ENCODE results near the gene TFDP2. TPM values are rescaled to one million over a fixed set of nuclear protein-coding genes. Genes with fewer than 3 reads are reported as not detected.

The TFDP2 gene
- total and polyA plus RNA-seq, 10 of the 15 experiments (the other 5 are each of a cell fraction or from before 2014, with no cell fraction given), result 28.3 to 100 (median 49.7) TPM

DNA sequence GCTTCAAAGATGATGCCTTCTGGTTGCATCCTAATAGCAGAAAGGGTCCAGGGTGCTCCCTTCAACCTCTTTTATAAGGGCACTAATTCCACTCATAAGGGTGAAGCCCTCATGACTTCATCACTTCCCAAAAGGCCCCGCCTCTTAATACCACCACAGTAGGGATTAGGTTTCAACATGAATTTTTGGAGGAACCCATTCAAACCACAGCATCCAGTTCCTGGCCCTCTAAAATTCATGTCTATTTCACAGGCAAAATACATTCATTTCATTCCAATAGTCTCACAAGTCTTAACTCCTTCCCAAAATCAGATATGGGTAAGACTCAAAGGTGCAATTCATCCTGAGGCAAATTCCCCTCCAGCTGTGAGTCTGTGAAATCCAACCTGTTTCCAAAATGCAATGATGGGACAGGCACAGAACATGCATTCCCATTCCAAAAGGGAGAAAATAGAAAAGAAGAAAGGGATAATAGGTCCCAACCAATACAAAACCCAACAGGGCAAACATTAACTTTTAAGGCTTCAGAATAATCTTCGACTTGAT, 148.9 kb downstream of the TFDP2 start:
- POLR2A ChIA-PET, result no interaction called here
- TF ChIP-seq, protein P1, sequence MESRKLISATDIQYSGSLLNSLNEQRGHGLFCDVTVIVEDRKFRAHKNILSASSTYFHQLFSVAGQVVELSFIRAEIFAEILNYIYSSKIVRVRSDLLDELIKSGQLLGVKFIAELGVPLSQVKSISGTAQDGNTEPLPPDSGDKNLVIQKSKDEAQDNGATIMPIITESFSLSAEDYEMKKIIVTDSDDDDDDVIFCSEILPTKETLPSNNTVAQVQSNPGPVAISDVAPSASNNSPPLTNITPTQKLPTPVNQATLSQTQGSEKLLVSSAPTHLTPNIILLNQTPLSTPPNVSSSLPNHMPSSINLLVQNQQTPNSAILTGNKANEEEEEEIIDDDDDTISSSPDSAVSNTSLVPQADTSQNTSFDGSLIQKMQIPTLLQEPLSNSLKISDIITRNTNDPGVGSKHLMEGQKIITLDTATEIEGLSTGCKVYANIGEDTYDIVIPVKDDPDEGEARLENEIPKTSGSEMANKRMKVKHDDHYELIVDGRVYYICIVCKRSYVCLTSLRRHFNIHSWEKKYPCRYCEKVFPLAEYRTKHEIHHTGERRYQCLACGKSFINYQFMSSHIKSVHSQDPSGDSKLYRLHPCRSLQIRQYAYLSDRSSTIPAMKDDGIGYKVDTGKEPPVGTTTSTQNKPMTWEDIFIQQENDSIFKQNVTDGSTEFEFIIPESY (IDR thresholded peaks at IDR 0.05), result no peak
- no peak for TF ChIP-seq SRF (IDR thresholded peaks at IDR 0.05; ENCODE audit: low read depth in 2 of 2, low read length in 2 of 2)
- no peak for TF ChIP-seq GABPA (IDR thresholded peaks at IDR 0.05; ENCODE audit: low read depth)
- TF ChIP-seq, protein P2, sequence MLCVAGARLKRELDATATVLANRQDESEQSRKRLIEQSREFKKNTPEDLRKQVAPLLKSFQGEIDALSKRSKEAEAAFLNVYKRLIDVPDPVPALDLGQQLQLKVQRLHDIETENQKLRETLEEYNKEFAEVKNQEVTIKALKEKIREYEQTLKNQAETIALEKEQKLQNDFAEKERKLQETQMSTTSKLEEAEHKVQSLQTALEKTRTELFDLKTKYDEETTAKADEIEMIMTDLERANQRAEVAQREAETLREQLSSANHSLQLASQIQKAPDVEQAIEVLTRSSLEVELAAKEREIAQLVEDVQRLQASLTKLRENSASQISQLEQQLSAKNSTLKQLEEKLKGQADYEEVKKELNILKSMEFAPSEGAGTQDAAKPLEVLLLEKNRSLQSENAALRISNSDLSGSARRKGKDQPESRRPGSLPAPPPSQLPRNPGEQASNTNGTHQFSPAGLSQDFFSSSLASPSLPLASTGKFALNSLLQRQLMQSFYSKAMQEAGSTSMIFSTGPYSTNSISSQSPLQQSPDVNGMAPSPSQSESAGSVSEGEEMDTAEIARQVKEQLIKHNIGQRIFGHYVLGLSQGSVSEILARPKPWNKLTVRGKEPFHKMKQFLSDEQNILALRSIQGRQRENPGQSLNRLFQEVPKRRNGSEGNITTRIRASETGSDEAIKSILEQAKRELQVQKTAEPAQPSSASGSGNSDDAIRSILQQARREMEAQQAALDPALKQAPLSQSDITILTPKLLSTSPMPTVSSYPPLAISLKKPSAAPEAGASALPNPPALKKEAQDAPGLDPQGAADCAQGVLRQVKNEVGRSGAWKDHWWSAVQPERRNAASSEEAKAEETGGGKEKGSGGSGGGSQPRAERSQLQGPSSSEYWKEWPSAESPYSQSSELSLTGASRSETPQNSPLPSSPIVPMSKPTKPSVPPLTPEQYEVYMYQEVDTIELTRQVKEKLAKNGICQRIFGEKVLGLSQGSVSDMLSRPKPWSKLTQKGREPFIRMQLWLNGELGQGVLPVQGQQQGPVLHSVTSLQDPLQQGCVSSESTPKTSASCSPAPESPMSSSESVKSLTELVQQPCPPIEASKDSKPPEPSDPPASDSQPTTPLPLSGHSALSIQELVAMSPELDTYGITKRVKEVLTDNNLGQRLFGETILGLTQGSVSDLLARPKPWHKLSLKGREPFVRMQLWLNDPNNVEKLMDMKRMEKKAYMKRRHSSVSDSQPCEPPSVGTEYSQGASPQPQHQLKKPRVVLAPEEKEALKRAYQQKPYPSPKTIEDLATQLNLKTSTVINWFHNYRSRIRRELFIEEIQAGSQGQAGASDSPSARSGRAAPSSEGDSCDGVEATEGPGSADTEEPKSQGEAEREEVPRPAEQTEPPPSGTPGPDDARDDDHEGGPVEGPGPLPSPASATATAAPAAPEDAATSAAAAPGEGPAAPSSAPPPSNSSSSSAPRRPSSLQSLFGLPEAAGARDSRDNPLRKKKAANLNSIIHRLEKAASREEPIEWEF (IDR thresholded peaks at IDR 0.05; ENCODE audit: insufficient replicate concordance, low read depth, low read length), result no peak
- TF ChIP-seq ZNF274 (IDR thresholded peaks at IDR 0.05; ENCODE audit: insufficient read depth, insufficient read length), result no peak
- TF ChIP-seq MEF2B (IDR thresholded peaks at IDR 0.05; ENCODE audit: partially characterized antibody, poor library complexity, severe bottlenecking), result no peak
- TF ChIP-seq PAX8 (IDR thresholded peaks at IDR 0.05), result no peak
- TF ChIP-seq, protein P3, sequence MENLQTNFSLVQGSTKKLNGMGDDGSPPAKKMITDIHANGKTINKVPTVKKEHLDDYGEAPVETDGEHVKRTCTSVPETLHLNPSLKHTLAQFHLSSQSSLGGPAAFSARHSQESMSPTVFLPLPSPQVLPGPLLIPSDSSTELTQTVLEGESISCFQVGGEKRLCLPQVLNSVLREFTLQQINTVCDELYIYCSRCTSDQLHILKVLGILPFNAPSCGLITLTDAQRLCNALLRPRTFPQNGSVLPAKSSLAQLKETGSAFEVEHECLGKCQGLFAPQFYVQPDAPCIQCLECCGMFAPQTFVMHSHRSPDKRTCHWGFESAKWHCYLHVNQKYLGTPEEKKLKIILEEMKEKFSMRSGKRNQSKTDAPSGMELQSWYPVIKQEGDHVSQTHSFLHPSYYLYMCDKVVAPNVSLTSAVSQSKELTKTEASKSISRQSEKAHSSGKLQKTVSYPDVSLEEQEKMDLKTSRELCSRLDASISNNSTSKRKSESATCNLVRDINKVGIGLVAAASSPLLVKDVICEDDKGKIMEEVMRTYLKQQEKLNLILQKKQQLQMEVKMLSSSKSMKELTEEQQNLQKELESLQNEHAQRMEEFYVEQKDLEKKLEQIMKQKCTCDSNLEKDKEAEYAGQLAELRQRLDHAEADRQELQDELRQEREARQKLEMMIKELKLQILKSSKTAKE (IDR thresholded peaks at IDR 0.05; ENCODE audit: low read depth, poor library complexity, severe bottlenecking), result no peak
- no peak for TF ChIP-seq ATF2 (IDR thresholded peaks at IDR 0.05; ENCODE audit: low read length)
- no peak for TF ChIP-seq SP1 (IDR thresholded peaks at IDR 0.05; ENCODE audit: low read depth, low read length)
- TF ChIP-seq TCF12 (IDR thresholded peaks at IDR 0.05; ENCODE audit: low read depth, low read length), result no peak
- ATAC-seq (no peak), DNase-seq (ENCODE audit: low read depth, low spot score) (no peak), FAIRE-seq (no peak)
- SMC1A ChIA-PET (ENCODE audit: uncharacterized antibody, unreplicated experiment), result no interaction called here
- Histone ChIP-seq H3K4me1 (ENCODE audit: control insufficient read depth, insufficient read depth, low read length) (no peaks in the 10 kb centered on the region), H4K20me1 (ENCODE audit: control insufficient read depth, insufficient read depth) (no peaks in the 10 kb centered on the region), H3K36me3 (ENCODE audit: control insufficient read depth in 2 of 2, insufficient read depth in 2 of 2, low read length in 1 of 2) (no peaks in the 10 kb centered on the region; a peak in 2 of 4 replicates), H2AFZ (ENCODE audit: control insufficient read depth, low read depth, low read length) (no peak overlapping the region), H3K27ac (ENCODE audit: control insufficient read depth, insufficient read depth) (no peak overlapping the region), H3K9me3 (replicated peaks; ENCODE audit: control insufficient read depth, insufficient read depth, low read length) (no peaks in the 10 kb centered on the region), H3K79me2 (ENCODE audit: control insufficient read depth, insufficient read depth, low read length) (no peaks in the 10 kb centered on the region), H3K4me3 (no peak overlapping the region), H3K9ac (ENCODE audit: control insufficient read depth, insufficient read depth, low read length) (no peak overlapping the region), H3K27me3 (replicated peaks in 1 of 2; ENCODE audit: control insufficient read depth in 2 of 2, insufficient read depth in 2 of 2, low read length in 1 of 2) (no peaks in the 10 kb centered on the region), H3K4me2 (ENCODE audit: control insufficient read depth, insufficient read depth) (no peak overlapping the region)
- intact Hi-C loops (cut with micrococcal nuclease; ENCODE audit: unreplicated experiment) (no loop called here), in situ Hi-C loops (cut with MboI) (no loop called here)
- RAD21 ChIA-PET (ENCODE audit: unreplicated experiment), result no interaction called here
- BruUV-seq (replicated peaks), result no TSS peak
- CTCF ChIA-PET, result no interaction called here
- 79% methylated on average over 2 of the region's 2 CpGs for WGBS (ENCODE audit: insufficient coverage, insufficient replicate concordance, low lambda C conversion rate, missing lambda C conversion rate)
